GM21360 (cell line): ENCODE results near the gene IRX5.

Experiments
- ATAC-seq: cut with Tn5 transposase; IDR thresholded peaks from one replicate; pipeline ENCODE4 v1.9.1; 2021; ENCODE audit warnings: mild to moderate bottlenecking, moderate library complexity; ENCODE audit not compliant: unreplicated experiment

The IRX5 gene

GRCh38 chr16:54929090-54930004 lies 1.3 kb upstream of the IRX5 start:
- peak; percentile 80 for ATAC-seq

- ATAC-seq, result no peak
These were observed 129 bp downstream of the IRX5 start for GRCh38 chr16:54930869-54931119.

GRCh38 chr16:54931120-54932014 lies 702 bp downstream of the IRX5 start:
- ATAC-seq, result no peak

GRCh38 chr16:54932021-54932660 lies 1.5 kb downstream of the IRX5 start:
- ATAC-seq, result no peak

- ATAC-seq, result no peak
These were observed 2.1 kb downstream of the IRX5 start for GRCh38 chr16:54932737-54933254.

- no peak for ATAC-seq
These were observed 2.8 kb downstream of the IRX5 start for GRCh38 chr16:54933281-54934011.

GRCh38 chr16:54934481-54935265 lies 4.0 kb downstream of the IRX5 start:
- no peak for ATAC-seq

GRCh38 chr16:54935266-54935968 lies 4.8 kb downstream of the IRX5 start:
- no peak for ATAC-seq

GRCh38 chr16:54936201-54936978 lies 5.7 kb downstream of the IRX5 start:
- ATAC-seq, result no peak

GRCh38 chr16:54936979-54937670 lies 6.5 kb downstream of the IRX5 start:
- no peak for ATAC-seq

- ATAC-seq, result no peak
These were observed 7.1 kb downstream of the IRX5 start for GRCh38 chr16:54937671-54938211.

GRCh38 chr16:54938212-54939028 lies 7.8 kb downstream of the IRX5 start:
- no peak for ATAC-seq

- ATAC-seq, result no peak
These were observed 8.3 kb downstream of the IRX5 start for GRCh38 chr16:54939029-54939346.

- ATAC-seq, result no peak
These were observed 9.0 kb downstream of the IRX5 start for GRCh38 chr16:54939510-54940278.

- ATAC-seq, result no peak
These were observed 9.6 kb downstream of the IRX5 start for GRCh38 chr16:54940279-54940604.

- ATAC-seq, result no peak
These were observed 11.8 kb downstream of the IRX5 start for GRCh38 chr16:54942353-54942943.
